HG02938 (cell line): ENCODE data around the gene SYNGR1.
"Not testable (repeated sequence)": the region's sequence is repeated elsewhere in the genome, so short reads cannot be mapped to it uniquely, and the experiment has no call there.

Experiments
- ATAC-seq: cut with Tn5 transposase; IDR thresholded peaks from one replicate; pipeline ENCODE4 v1.9.1; 2021; ENCODE audit warnings: mild to moderate bottlenecking, moderate library complexity; ENCODE audit not compliant: unreplicated experiment

Gene SYNGR1

DNA sequence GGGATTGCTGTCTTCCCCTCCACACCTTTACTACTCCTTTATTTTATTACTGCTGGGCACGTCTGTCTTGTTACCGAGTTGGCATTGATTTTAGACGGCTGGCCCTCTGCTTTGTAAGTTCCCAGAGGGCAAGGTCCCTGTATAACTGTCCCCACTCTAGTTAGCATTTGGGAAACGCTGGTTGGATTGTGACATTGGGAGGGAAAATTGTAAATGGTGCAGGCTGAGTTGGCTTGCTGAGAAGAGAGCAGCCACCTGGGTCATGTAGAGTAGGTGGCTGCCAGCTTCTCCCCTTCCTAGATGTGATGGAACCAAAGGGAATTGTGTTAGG is 51.5 kb downstream of the SYNGR1 start:
- no peak for ATAC-seq

DNA sequence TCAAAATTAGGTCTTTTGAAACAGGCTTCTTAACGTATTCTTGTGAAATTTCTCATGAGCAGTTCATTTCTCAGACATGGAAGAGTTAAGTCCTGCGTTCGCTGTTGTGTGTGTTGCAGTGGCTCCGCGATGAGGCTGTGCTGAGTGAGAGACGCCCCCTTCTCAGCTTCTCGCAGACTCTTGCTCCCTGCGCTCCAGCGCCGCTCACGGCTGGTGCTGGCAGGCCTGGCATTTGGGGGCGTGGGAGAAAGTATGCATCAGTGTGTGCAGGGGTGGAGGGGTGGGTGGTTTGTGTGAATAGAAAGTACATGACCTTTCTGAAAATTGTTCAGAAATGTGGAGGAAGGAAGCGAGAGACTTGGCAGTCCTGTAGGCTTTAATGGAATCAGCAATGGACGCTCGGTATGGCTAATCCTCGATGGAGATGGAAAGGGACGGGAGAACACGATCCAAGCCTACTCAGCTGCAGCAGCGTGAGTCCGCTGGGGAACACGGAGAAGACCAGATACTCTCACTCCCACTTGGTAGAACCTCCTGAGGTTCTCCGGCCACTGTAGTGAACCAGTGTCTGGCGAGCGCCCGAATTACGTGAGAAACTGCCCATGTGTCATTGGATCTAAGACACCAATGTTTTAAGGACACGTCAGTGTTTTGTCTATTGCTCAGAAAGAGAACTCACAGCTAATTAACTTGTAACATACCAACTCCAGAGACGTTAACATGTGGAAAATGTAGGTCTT is 55.7 kb downstream of the SYNGR1 start:
- ATAC-seq, result no peak

DNA sequence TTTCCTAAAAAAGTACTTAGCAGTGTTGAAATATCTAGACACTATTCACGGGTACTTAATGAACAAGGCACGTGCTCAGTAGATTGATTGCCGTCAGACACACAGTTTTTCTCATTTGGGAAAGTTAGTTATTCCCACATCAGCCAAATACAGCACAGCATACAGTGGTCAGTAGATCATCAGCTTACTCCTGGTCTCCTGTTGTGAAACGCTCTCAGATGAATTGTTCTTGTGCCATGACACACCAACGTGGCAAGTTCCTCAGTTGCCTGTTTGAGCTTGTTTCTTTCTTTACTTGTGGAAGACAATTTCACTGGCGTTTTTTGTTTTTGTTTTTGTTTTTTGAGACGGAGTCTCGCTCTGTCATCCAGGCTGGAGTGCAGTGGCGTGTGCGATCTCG is 58.4 kb downstream of the SYNGR1 start:
- ATAC-seq, result no peak

DNA sequence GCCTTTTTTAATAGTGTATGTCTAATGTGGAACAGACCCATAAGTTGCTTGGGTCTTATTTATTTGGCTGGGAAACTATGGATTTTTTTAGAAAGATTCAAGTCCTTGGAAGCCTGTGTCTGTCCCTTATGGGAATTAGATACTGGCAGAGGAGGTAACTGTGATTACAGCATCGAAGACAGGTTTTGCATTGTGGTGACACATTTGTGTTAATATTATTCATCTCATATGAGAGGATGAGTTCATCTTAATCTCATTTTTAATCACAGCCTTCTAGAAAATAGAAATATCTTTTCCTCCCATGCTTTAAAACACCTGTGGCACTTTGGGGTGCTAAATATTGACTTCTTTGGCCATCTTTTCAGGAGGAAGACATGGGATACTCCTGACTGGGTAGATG is 59.0 kb downstream of the SYNGR1 start:
- ATAC-seq, result no peak

DNA sequence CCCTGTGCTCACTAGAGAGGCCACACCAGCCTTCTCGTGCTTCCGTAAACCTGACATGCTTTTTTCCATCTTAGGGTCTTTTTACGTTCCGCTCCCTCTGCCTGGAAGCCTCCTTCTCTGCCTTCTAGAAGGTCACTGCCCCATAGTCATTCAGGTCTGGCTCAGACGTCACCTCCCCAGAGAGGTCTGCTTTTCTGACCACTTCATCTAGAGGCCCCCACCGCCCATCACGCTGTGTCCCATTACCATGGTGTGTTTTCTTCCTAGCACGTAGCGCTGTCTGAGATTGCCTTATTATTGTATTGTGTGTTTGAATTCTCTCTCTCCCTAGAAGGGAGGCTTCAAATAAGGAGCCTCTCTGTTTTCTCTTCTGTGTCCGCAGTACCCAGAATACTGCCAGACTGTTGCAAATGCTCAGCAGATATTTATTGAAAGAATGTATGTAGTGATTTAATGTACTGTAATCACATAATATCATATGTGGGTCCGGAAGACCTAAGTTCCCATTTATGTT is 59.8 kb downstream of the SYNGR1 start:
- no peak for ATAC-seq

DNA sequence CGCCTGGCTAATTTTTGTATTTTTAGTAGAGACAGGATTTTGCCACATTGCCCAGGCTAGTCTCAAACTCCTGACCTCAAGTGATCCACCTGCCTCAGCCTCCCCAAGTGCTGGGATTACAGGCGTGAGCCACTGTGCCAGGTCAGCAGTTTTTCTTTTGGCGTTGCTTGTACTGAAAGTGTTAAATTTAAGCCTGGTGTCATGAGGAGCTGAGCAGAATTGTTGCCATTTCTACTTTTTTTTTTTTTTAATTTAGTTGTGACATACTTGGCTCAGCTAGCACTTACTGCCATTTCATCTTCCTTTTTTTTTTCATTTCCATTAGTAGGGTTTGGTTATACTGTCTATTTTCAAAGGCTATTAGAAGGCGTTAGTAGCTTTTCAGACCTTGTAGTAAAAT is 60.5 kb downstream of the SYNGR1 start:
- ATAC-seq, result no peak

DNA sequence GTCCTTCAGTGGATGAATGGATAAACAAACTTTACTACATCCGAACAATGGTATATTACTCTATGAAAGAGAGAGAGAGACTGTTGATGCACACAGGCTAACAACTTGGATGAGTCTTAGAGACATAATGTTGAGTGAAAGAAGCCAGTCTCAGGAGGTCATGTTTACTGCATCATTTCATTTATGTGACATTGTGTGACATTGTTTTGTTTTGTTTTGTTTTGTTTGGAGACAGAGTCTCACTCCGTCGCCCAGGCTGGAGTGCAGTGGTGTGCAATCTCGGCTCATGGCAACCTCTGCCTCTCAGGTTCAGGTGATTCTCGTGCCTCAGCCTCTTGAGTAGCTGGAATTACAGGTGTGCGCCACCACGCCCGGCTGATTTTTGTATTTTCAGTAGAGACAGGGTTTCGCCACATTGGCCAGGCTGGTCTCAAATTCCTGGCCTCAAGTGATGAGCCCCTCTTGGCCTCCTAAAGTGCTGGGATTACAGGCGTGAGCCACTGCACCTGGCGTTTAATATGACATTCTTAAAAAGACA is 62.1 kb downstream of the SYNGR1 start:
- ATAC-seq, result not testable (repeated sequence)

DNA sequence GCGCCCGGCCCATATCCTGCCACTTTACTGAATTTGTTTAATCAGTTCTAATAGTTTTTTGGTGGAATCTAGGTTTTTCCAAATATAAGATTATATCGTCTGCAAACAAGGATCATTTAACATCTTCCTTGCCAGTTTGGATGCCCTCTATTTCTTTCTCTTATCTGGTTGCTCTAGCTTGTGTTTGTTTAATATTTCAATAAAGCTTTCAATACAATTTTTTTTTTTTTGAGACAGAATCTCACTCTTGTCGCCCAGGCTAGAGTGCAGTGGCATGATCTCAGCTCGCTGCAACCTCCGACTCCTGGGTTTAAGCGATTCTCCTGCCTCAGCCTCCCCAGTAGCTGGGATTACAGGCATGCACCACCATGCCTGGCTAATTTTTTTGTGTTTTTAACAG is 63.4 kb downstream of the SYNGR1 start:
- ATAC-seq, result not testable (repeated sequence)

DNA sequence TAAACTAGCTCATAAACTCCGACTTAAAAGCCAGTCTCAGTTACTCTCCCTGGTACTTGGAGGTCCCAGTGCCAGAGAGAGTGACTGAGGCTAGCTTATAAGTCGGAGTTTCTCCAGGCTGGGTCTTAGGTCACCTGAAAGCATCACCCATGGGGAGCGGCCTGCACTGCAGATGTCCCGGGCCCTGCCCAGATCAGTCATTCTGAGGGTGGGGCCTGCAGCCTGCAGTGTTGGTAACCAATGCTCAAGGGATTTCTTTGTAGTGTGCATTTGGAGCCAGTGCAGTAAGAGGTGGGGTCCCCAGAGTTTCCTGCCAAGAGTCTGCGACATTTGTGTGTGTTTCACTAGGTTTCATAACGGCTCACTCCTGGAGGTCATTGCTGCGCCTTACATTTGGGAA is 64.6 kb downstream of the SYNGR1 start:
- ATAC-seq, result no peak

DNA sequence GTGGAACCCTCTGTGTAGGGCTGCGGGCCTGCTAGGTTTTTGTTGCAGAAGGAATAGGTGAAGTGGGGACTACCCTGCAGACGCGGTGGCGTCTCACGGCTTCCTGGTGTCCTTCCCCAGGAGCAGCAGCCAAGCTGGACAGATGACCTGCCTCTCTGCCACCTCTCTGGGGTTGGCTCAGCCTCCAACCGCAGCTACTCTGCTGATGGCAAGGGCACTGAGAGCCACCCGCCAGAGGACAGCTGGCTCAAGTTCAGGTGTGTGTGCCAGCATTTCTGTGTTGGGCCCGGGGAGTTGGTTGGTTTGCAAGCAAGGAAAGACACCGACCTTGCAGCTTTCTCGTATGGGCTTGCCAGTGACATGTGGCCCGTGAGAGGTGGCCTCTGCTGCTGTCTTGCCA is 65.1 kb downstream of the SYNGR1 start:
- no peak for ATAC-seq

DNA sequence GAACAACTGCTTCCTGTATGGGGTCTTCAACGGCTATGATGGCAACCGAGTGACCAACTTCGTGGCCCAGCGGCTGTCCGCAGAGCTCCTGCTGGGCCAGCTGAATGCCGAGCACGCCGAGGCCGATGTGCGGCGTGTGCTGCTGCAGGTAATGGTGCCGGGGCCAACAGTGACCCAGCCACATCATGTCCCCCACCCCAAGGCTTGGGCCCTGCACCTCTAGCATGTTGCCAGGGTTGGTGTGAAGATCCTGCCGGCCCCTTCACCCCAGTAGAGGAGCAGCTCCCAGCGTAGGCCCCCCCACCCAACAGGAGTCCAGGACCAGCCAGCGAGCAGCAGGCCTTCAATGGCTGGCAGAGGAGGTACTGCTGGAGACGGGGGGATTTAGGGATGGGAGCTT is 65.7 kb downstream of the SYNGR1 start:
- no peak for ATAC-seq

DNA sequence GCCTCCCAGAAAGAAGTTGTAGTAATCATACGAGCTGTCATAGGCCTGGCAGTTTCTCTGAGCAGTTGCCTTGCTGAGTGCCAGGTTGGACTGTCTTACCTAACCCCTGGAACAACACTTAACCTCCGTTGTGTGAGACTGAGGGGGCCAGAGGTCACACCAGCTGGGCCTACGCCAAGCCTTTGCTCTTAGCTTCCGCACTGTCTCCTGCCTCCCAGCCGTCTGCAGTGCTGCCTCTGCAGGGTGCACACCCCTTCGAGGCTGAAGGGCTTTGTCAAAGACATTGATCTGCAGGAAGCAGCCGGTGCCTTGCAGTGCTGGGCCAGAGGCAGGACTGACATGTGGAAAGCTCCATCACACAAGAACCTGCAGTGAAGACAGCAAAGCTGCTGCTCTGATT is 66.5 kb downstream of the SYNGR1 start:
- ATAC-seq, result no peak

DNA sequence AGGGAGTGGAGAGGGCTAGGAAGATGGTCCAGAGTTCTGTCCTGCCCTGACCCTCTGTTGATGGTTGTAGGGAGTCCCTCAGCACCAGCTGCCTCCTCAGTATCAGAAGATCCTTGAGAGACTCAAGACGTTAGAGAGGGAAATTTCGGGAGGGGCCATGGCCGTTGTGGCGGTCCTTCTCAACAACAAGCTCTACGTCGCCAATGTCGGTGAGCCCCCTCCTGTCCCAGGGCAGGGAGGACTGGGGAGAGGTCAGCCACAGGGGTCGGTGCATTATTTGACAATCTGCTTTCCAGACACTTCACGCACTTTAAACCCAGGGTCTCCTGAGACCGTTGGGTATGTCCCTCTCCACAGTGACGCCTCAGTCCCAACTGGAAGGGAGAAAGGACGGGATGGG is 67.8 kb downstream of the SYNGR1 start:
- no peak for ATAC-seq

DNA sequence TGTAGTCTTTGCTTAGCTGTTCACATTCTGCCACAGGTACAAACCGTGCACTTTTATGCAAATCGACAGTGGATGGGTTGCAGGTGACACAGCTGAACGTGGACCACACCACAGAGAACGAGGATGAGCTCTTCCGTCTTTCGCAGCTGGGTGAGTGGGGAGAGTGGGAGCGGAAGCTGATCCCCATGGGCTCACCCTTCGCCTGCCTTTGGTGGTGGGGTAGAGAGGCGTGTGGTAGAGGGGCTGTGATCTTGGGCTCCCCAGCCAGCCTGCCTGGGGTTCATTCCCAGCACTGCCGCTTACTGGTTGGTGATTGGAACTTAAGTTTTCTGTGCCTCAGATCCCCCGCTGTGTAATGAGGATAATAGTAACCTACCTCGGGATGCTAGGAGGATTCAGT is 68.9 kb downstream of the SYNGR1 start:
- ATAC-seq, result no peak

DNA sequence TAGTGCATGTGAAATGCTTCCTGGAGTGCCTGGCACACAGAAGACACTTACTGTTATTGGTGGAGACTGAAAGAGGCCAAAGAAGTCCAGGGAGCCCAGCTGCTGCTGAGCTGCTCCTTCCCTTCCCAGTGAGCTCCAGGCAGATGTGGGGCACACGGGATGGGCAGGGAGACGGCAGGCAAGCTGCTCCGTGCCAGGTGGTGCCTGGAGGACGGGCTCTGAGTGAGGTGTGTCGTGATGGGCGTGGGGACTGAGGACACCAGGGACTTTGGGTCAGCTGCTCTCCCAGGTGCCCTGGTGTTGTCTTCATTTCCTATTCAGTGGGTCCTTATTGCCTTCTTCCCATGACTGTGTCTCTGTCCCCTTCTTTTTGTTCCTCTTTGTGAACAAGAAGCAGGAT is 69.3 kb downstream of the SYNGR1 start:
- ATAC-seq, result no peak

DNA sequence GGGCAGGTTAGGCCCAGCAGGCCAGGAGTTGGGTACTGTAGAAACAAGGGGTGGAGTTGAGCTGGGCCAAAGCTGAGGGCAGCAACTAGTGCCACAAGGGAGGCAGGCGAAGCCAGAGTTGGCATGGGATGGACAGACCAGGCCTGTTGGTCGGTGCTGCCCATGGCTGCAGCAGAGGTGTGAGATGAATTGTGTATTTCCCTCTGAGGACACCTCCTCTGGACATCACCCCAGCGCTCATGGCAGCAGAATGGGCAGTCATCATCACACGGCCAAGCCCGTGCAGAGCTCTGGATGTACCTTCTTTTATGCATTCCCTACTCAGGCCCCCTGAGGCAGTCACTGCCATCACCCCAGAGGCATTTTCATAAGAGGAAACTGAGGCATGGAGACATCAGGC is 70.1 kb downstream of the SYNGR1 start:
- no peak for ATAC-seq

DNA sequence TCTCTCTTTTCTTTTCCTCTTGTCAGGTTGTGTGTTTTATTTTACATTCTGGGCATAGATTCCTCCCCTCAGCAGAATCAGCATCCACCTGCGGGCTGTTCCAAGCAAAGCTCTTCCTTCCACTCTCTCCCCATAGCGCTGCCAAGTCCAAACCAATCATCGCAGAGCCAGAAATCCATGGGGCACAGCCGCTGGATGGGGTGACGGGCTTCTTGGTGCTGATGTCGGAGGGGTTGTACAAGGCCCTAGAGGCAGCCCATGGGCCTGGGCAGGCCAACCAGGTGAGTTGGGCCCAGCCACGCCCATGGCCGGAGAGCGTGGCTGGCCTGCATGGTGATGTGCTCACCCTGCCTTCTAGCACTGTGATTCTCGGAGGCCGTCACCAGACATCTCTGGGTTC is 71.9 kb downstream of the SYNGR1 start:
- no peak for ATAC-seq

DNA sequence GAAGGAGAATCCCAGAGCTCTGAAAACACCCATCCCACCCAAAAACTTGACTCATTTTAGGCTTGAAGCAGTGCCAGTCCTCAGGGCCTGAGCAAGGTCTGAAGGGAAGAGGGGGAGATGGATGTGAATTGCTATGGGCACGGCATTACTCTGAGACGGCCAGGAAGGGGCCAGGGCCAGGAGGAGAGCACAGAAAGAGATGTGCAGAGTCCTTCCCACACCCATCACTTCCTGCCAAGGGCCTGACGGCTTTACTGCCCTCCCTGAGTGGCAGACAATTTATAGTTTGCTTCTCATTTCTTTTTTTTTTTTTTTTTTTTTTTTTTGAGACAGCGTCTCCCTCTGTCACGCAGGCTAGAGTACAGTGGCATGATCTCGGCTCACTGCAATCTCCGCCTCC is 72.3 kb downstream of the SYNGR1 start:
- no peak for ATAC-seq

DNA sequence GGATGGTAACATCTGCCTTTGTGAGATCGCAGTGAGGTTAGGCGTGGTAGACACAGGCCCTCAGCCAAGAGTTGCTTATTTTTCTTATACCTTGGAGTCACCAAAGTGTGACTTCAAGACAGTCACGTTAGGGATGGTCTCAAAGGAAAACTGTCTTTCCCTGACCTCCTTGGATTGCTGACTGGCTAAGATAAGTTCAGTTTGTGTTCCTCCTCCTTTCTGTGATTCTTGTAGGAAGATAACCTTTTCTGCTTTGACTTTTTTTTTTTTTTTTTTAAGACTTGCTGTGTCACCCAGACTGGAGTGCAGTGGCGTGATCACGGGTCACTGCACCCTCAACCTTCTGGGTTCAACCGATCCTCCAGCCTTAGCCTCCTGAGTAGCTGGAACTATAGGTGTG is 72.9 kb downstream of the SYNGR1 start:
- no peak for ATAC-seq

DNA sequence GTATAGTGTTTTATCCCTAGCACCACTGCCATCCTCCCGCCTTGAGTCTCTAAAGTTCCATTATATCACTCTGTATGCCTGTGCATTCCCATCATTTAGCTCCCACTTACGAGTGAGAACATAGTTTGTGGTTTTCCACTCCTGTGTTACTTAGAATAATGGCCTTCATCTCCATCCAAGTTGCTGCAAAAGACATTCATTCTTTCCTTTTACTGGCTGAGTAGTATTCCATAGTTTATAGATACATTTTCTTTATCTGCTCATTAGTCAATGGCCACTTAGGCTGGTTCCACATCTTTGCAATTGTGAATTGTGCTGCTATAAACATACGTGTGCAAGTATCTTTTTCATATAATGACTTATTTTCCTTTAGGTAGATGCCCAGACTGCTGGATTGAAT is 74.2 kb downstream of the SYNGR1 start:
- no peak for ATAC-seq

DNA sequence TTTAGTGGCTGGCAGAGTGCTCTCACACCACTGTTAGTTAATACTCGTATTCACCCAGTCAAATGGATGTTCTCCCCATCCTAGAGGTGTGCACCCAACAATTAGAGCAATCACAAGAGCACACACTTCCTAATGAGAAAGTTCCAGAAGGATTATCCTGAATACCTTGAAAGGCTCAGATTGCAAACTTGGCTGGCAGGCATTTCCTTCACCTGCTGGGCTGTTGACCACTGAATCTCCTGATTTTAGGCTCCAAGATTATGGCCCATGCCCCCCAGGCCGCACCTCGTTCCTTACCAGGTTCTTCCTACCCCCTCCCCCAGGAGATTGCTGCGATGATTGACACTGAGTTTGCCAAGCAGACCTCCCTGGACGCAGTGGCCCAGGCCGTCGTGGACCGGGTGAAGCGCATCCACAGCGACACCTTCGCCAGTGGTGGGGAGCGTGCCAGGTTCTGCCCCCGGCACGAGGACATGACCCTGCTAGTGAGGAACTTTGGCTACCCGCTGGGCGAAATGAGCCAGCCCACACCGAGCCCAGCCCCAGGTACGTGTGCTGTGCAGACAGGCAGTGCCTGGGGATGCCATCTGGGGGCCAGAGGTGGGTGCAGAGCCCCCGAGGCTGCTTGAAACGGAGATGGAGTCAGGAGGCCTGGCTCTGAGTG is 76.7 kb downstream of the SYNGR1 start:
- ATAC-seq, result no peak

DNA sequence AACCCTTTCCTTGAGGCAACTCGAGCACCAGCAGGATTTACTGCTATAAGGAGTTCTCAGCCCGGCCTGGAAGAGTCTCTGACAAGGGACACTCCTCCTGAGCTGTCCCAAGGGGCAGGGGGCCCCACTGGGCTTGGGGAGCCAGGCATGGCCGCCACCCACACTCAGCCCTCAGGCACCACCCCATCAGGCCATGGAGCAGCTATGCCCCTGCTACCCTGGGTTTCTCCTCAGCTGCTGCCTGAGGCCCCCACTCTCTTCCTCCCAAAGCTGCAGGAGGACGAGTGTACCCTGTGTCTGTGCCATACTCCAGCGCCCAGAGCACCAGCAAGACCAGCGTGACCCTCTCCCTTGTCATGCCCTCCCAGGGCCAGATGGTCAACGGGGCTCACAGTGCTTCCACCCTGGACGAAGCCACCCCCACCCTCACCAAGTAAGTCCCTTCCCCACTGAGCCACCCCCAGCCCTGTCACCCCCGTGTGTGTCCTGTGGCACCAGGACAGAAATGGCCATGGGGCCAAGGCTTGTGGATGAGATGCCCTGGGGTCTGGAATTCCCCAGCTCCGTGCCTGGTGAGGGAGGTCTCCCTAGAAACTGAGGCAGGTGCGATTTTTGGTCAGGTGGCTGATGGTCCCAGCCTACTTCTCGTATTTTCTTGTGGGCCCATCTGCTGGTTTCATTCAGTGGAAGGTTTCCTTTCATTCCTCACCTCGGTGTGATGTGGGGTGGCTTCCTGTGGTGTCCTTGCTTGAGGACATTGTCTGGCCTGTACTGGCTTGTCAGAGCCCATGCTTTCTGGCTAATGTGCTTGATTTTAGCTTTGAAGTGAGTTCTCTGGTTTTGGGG is 78.2 kb downstream of the SYNGR1 start:
- no peak for ATAC-seq
